Thyroid gland (tissue), 4 donors: ENCODE results near the gene RAMAC.

Experiments
- POLR2A ChIP-seq, 2 donors: fragments of 450-650 bp; IDR thresholded peaks; one replicate each; pipeline ENCODE4 v1.6.1; 2017; ENCODE audit warnings: antibody characterized with exemption in 2 of 2, mild to moderate bottlenecking in 2 of 2, moderate library complexity in 1 of 2
- TF ChIP-seq, protein P1 (sequence below), 6 experiments: fragments of 200-600 bp in 3 of 6; fragments of 450-650 bp in 3 of 6; sonication (generic) in 3 of 6; IDR thresholded peaks; one replicate each; pipeline ENCODE4 v1.5.1; 2016 to 2019; ENCODE audit warnings: antibody characterized with exemption in 6 of 6, mild to moderate bottlenecking in 2 of 6, inconsistent platforms in 1 of 6, moderate library complexity in 1 of 6

DNA sequence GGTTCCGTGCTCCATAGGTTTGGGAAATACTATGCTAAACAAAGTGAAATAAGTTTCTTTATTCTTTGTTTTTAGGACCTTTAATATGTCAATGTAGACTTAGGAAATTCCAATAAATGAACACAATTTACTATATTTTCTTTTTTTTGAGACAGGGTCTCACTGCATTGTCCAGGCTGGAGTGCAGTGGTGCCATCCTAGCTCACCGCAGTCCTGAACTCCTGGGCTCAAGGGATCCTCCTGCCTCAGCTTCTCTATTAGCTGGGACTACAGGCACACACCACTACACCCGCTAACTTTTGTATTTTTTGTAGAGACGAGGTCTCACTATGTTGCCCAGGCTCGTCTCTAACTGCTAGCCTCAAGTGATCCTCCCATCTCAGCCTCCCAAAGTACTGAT is 21.1 kb upstream of the RAMAC start:
- TF ChIP-seq, protein P1, sequence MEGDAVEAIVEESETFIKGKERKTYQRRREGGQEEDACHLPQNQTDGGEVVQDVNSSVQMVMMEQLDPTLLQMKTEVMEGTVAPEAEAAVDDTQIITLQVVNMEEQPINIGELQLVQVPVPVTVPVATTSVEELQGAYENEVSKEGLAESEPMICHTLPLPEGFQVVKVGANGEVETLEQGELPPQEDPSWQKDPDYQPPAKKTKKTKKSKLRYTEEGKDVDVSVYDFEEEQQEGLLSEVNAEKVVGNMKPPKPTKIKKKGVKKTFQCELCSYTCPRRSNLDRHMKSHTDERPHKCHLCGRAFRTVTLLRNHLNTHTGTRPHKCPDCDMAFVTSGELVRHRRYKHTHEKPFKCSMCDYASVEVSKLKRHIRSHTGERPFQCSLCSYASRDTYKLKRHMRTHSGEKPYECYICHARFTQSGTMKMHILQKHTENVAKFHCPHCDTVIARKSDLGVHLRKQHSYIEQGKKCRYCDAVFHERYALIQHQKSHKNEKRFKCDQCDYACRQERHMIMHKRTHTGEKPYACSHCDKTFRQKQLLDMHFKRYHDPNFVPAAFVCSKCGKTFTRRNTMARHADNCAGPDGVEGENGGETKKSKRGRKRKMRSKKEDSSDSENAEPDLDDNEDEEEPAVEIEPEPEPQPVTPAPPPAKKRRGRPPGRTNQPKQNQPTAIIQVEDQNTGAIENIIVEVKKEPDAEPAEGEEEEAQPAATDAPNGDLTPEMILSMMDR (IDR thresholded peaks at IDR 0.05), result no peak
- TF ChIP-seq POLR2A (IDR thresholded peaks at IDR 0.05), result no peak
